ENCODE results near the gene ZDHHC13. TPM values are rescaled to one million over a fixed set of nuclear protein-coding genes. Genes with fewer than 3 reads are reported as not detected.

ZDHHC13 gene
- polyA plus RNA-seq, 2 of the 4 experiments (the other 2 are of a cell fraction): 17.6 to 34.3 TPM

DNA sequence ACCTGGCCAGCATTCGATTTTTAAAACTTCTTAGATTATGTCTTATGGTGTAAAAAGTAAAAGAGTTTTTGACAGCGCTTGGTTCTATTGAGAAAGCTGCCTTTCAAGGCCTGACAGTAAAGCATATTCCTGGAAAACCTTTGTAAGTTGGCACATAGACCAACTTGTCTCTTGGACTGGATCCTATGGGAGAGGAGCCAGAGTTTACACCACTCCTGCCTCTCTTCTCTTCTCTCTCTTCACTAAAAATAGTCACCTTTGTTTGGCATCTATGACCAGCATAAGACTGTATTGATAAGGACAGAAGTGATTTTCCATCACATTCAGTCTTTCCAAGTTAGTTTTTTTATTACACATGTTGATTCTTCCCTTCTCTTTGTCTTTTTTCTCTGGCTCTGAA lies 51.1 kb downstream of the ZDHHC13 start:
- Histone ChIP-seq H3K4me1 (no peaks in the 10 kb centered on the region), H3K27ac (no peak overlapping the region), H3K9me3 (no peaks in the 10 kb centered on the region), H3K4me2 (no peak overlapping the region), H3K4me3 (no peak overlapping the region)
- FAIRE-seq: no peak
- no peak for DNase-seq (ENCODE audit: low read depth in 1 of 2, low spot score in 1 of 2)
- no peak for ATAC-seq
- TF ChIP-seq, protein P1, sequence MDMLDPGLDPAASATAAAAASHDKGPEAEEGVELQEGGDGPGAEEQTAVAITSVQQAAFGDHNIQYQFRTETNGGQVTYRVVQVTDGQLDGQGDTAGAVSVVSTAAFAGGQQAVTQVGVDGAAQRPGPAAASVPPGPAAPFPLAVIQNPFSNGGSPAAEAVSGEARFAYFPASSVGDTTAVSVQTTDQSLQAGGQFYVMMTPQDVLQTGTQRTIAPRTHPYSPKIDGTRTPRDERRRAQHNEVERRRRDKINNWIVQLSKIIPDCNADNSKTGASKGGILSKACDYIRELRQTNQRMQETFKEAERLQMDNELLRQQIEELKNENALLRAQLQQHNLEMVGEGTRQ (IDR thresholded peaks at IDR 0.05): no peak
- TF ChIP-seq ZFP36 (IDR thresholded peaks at IDR 0.05; ENCODE audit: borderline replicate concordance, partially characterized antibody): no peak
- TF ChIP-seq HOXB5 (CRISPR knock-in tag; IDR thresholded peaks at IDR 0.05): no peak
- TF ChIP-seq, protein P2, sequence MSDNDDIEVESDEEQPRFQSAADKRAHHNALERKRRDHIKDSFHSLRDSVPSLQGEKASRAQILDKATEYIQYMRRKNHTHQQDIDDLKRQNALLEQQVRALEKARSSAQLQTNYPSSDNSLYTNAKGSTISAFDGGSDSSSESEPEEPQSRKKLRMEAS (IDR thresholded peaks at IDR 0.05): no peak
- no peak for TF ChIP-seq HMGXB4 (CRISPR knock-in tag; IDR thresholded peaks at IDR 0.05; ENCODE audit: borderline replicate concordance)
- TF ChIP-seq MYC (IDR thresholded peaks at IDR 0.05; ENCODE audit: borderline replicate concordance, low read length): no peak
- no peak for TF ChIP-seq EHF (CRISPR knock-in tag; IDR thresholded peaks at IDR 0.05)
- no peak for TF ChIP-seq BHLHE40 (IDR thresholded peaks at IDR 0.05; ENCODE audit: low read depth, low read length)
- TF ChIP-seq FOSB (CRISPR knock-in tag; IDR thresholded peaks at IDR 0.05): no peak
- no peak for TF ChIP-seq RARB (CRISPR knock-in tag; IDR thresholded peaks at IDR 0.05)
- no peak for TF ChIP-seq JUN (IDR thresholded peaks at IDR 0.05)
- TF ChIP-seq, protein P3, sequence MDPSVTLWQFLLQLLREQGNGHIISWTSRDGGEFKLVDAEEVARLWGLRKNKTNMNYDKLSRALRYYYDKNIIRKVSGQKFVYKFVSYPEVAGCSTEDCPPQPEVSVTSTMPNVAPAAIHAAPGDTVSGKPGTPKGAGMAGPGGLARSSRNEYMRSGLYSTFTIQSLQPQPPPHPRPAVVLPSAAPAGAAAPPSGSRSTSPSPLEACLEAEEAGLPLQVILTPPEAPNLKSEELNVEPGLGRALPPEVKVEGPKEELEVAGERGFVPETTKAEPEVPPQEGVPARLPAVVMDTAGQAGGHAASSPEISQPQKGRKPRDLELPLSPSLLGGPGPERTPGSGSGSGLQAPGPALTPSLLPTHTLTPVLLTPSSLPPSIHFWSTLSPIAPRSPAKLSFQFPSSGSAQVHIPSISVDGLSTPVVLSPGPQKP (IDR thresholded peaks at IDR 0.05; ENCODE audit: low read depth, low read length): no peak
- TF ChIP-seq NR3C1 (IDR thresholded peaks at IDR 0.05): no peak
- TF ChIP-seq, protein P4, sequence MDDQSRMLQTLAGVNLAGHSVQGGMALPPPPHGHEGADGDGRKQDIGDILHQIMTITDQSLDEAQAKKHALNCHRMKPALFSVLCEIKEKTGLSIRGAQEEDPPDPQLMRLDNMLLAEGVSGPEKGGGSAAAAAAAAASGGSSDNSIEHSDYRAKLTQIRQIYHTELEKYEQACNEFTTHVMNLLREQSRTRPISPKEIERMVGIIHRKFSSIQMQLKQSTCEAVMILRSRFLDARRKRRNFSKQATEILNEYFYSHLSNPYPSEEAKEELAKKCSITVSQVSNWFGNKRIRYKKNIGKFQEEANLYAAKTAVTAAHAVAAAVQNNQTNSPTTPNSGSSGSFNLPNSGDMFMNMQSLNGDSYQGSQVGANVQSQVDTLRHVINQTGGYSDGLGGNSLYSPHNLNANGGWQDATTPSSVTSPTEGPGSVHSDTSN (IDR thresholded peaks at IDR 0.05): no peak
- no peak for TF ChIP-seq HOXB13 (CRISPR knock-in tag; IDR thresholded peaks at IDR 0.05; ENCODE audit: low read depth)
- TF ChIP-seq FOSL2 (IDR thresholded peaks at IDR 0.05): no peak
- no peak for TF ChIP-seq FOSL2 (CRISPR knock-in tag; IDR thresholded peaks at IDR 0.05)
- 93% methylated on average over 2 of the region's 2 CpGs for WGBS (ENCODE audit: missing lambda C conversion rate)
- ChIA-PET CTCF (no interaction called here), POLR2A (no interaction called here)

- H3K4me3 ChIP-seq: no peak overlapping the region
- no peaks in the 10 kb centered on the region for H3K4me1 ChIP-seq
- no peak overlapping the region for H3K27ac ChIP-seq
- CTCF ChIA-PET: interaction anchor here (0.6 to 1.8 kb wide), 3 partner anchors 11 to 806 kb away, joined by 3 to 6 read pairs (median 3); partner anchors contain the start of gene CSRP3
- FAIRE-seq: no peak
- 88% methylated on average over 9 of the region's 9 CpGs for WGBS (ENCODE audit: missing lambda C conversion rate)
- DNase-seq (ENCODE audit: low read depth in 1 of 2, low spot score in 1 of 2): no peak
- ATAC-seq: no peak
- no peak overlapping the region for H3K4me2 ChIP-seq
- H3K9me3 ChIP-seq: no peaks in the 10 kb centered on the region
- TF ChIP-seq CEBPB (IDR thresholded peaks at IDR 0.05) (no peak), HDAC2 (IDR thresholded peaks at IDR 0.05) (no peak), KDM1A (IDR thresholded peaks at IDR 0.05; ENCODE audit: low read depth) (no peak), ZNF302 (CRISPR knock-in tag; IDR thresholded peaks at IDR 0.05) (no peak), NR3C1 (IDR thresholded peaks at IDR 0.05) (no peak), ESRRA (IDR thresholded peaks at IDR 0.05; ENCODE audit: borderline replicate concordance, low read length) (no peak)
- POLR2A ChIA-PET: no interaction called here
Observed at GRCh38 chr11:19173004-19173689, 56.2 kb downstream of the ZDHHC13 start.
